NOMO-1 (cell line): ENCODE data around the gene F2.
A peak's percentile ranks its signal among the peaks of the same experiment; 100 is the strongest.
"Not testable (repeated sequence)": the region's sequence is repeated elsewhere in the genome, so short reads cannot be mapped to it uniquely, and the experiment has no call there.

Source experiments
- DNase-seq, 2 experiments: peaks; one replicate each; lab custom pipeline; 2025; ENCODE audit not compliant: unreplicated experiment in 2 of 2; lab: John Stamatoyannopoulos, UW

F2 gene

DNA sequence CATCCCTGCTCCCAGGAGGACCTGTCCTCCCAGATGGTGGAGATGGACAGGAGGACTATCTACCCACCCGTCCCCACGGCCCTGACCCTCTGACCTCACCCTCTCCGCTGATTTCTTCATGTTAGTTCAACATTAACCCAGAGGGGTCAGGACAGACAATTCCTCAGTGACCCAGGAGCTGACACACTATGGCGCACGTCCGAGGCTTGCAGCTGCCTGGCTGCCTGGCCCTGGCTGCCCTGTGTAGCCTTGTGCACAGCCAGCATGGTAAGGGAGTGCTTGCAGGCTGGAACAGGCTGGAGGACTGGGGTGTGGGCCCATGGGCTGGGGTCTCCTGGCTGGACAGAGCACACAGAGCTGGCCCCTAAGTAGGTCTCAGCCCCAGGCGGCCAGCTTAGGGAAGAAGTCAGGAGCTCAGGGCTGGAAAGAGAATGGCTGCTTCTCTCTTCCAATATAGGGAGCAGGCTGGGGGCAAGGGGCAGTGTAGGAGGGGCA lies at the start of gene F2:
TSS of gene F2 (plus strand) at position 166 of the 495 bp plus-strand sequence. CDS start at position 189, 23 bp downstream.
- DNase-seq, result no peak

- DNase-seq, result peak; percentile 51 to 55
Measured at GRCh38 chr11:46669711-46670139, 49.3 kb upstream of the F2 start.

DNA sequence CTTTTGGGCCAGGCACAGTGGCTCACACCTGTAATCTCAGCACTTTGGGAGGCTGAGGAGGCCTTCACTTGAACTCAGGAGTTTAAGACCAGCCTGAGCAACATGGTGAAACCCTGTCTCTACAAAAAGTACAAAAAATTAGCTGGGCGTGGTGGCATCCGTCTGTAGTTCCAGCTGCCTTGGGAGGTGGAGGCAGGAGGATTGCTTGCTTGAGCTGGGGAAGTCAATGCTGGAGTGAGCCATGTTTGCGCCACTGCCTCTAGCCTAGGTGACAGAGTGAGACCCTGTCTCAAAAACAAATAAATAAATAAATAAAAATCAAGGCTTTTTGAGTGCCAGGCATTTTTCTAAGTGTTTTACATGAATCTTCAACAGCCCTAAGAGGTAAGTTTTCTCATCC lies 48.5 kb upstream of the F2 start:
- not testable (repeated sequence) for DNase-seq

DNA sequence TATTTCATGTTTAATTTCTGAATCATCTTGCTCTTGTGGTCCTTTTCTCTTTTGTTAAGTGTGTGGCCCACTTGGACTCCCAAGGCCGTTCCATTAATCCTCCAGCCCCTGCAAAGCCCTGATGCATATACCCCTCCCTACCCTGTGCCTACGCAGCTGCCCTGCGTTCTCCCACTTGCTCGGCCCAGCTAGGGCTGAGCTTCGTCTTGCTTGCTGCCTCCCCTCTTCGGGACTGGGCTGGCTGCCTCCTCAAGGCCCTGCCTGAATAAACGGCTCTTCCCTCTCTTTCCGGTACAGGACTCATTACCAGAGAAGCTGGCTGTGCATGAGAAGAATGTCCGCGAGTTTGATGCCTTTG lies 47.1 kb upstream of the F2 start:
- no peak for DNase-seq

GRCh38 chr11:46672381-46672839 lies 46.6 kb upstream of the F2 start:
- DNase-seq, result no peak

- DNase-seq, result no peak
Measured at GRCh38 chr11:46673713-46674462, 45.1 kb upstream of the F2 start.

DNA sequence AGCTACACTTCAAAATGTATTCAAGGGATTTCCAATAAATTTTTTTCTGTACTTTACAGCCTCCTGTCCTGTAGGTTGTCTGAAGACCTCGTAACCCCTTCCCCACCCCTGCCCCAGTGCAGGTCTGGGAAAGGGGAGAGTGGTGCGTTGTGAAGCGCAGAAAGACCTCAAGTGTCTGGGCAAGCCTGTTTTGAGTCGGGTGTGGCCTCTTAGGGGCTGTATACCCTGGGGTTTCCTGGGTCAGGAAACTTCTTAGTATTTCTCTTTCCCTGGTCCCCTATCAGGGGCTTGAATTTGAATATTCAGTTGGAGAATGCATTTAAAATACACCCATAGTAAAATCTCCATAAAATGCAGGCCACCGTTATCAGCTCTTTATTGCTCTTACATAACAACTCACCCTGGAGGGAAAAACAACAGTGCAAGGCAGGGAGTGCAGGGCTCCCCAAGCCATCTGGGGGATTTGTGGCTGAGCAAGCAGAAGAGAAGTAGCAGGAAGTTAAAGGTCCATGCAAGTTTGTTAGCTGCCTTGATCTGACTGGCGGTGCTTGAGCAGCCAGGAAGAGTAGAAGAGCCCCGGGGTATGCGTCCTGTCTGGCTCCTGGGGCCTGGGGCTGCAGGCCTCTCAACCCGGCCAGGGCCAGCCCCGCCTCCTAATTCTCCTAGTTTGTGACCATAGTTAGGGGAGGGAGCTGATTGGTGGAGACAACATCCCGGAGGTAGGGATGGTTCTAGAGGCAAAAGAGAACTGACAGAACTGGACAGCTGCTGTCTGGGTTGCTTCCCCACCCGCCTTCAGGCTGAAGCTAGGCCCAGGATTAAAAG lies 44.3 kb upstream of the F2 start:
- peak; percentile 60 to 70 for DNase-seq

GRCh38 chr11:46675288-46675851 lies 43.6 kb upstream of the F2 start:
- peak in 1 of 2 experiments; percentile 58 for DNase-seq

- no peak for DNase-seq
Measured at GRCh38 chr11:46675949-46676348, 43.1 kb upstream of the F2 start.

- peak; percentile 55 to 57 for DNase-seq
Measured at GRCh38 chr11:46676436-46677158, 42.4 kb upstream of the F2 start.

- DNase-seq, result no peak
Measured at GRCh38 chr11:46677169-46677568, 41.8 kb upstream of the F2 start.

DNA sequence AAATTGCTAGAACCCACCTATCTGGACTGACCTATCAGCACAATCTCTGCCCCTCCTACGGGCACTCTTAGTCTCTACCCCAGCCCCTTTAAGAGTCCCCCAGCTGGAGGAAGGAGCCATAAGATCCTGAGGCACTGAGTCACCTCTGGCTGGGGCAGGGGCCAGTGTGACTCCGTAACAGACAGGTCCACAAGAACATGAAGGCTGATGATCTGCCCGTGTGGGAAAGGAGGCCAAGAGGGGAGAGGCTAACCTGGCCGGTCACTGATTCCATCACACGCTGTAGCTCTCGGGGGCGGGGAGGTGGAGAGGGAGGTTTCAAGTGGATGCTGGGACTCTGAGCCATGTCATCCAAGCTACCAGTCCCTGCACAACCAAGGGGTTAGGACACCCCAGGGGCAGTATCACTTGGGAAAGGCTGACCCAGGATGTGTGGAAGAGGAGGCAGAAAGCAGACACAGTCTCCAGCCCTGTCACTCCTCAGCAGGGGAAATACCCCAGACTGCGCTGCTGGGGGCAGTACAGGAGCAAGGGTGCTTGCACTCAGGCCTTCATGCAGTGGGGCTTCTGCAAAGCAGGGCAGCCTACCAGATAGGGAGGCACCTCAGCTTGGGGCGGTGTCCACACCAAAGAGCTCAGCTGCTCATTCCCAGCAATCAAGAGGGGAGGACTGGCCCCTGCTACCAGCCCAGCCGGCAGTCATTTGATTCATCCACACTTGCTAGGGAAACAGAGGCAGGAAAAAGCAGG lies 40.8 kb upstream of the F2 start:
- DNase-seq, result no peak

DNA sequence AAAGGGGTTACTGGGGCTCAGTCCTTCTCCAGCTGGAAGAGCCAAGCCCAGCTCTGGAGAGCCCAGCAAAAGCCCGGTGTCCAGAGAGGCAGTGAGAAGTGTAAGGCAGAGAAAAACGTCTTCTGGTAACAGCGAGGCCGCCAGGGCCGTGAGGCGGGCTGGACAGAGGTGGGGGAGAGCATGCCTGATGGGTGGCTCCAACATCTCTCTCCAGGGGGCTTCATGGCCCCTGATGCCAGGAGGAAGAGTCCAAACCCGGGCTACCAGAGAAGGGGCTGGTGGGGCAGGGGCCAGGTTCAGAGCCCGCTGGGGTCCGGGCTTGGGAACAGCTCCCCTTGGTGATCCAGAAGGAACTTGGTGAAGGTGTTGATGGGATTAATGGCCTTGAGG lies 40.3 kb upstream of the F2 start:
- no peak for DNase-seq

- DNase-seq, result no peak
Measured at GRCh38 chr11:46679241-46680163, 39.5 kb upstream of the F2 start.

- no peak for DNase-seq
Measured at GRCh38 chr11:46680164-46680760, 38.8 kb upstream of the F2 start.

DNA sequence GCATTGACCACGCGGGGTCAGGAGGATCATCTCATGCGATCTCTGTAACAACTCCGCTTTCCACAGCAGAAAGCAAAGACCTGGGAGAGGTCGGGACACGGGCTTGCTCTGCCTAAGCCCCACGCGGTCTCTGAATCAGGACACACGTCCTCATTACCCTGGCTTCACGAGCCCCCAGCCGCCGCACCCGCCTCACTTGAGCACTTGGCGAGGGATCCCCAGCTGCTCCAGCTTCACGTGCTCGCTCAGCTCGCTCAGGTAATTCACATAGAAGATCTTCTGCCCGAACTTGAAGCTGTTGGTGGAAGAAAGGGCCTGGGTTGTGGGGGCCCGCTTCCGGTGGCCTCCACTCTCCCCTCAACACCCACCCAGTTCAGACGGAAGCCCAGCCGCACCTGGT lies 38.2 kb upstream of the F2 start:
- no peak for DNase-seq

- DNase-seq, result no peak
Measured at GRCh38 chr11:46681814-46682213, 37.2 kb upstream of the F2 start.
